SKM-1 (cell line): Measurements from ENCODE around the gene CRYGN.

Experiments used
- DNase-seq: peaks from one replicate; lab custom pipeline; 2025; ENCODE audit not compliant: unreplicated experiment; lab: John Stamatoyannopoulos, UW

The CRYGN gene

GRCh38 chr7:151460474-151460855 lies 20.5 kb upstream of the CRYGN start:
- no peak for DNase-seq

- no peak for DNase-seq
Observed at GRCh38 chr7:151459726-151460473, 20.0 kb upstream of the CRYGN start.

- no peak for DNase-seq
Observed at GRCh38 chr7:151457534-151457933, 17.6 kb upstream of the CRYGN start.

- no peak for DNase-seq
Observed at GRCh38 chr7:151456782-151457181, 16.8 kb upstream of the CRYGN start.

GRCh38 chr7:151456276-151456675 lies 16.3 kb upstream of the CRYGN start:
- no peak for DNase-seq

- no peak for DNase-seq
Observed at GRCh38 chr7:151455690-151456089, 15.7 kb upstream of the CRYGN start.

- no peak for DNase-seq
Observed at GRCh38 chr7:151454932-151455530, 15.1 kb upstream of the CRYGN start.

GRCh38 chr7:151454305-151454704 lies 14.4 kb upstream of the CRYGN start:
- DNase-seq, result no peak

GRCh38 chr7:151453326-151453791 lies 13.4 kb upstream of the CRYGN start:
- no peak for DNase-seq

- DNase-seq, result no peak
Observed at GRCh38 chr7:151452680-151453325, 12.9 kb upstream of the CRYGN start.

GRCh38 chr7:151451626-151452571 lies 12.0 kb upstream of the CRYGN start:
- DNase-seq, result no peak

- DNase-seq, result no peak
Observed at GRCh38 chr7:151451156-151451555, 11.2 kb upstream of the CRYGN start.

GRCh38 chr7:151449990-151450389 lies 10.0 kb upstream of the CRYGN start:
- DNase-seq, result no peak

- DNase-seq, result peak; percentile 14
Observed at GRCh38 chr7:151448261-151449252, 8.6 kb upstream of the CRYGN start.

GRCh38 chr7:151447901-151448260 lies 7.9 kb upstream of the CRYGN start:
- DNase-seq, result no peak

GRCh38 chr7:151447312-151447711 lies 7.4 kb upstream of the CRYGN start:
- DNase-seq, result no peak

GRCh38 chr7:151446412-151446811 lies 6.5 kb upstream of the CRYGN start:
- no peak for DNase-seq

GRCh38 chr7:151444632-151445031 lies 4.7 kb upstream of the CRYGN start:
- no peak for DNase-seq

- no peak for DNase-seq
Observed at GRCh38 chr7:151442776-151443496, 3.0 kb upstream of the CRYGN start.
